ENCODE measurements around the gene MPV17.

GRCh38 chr2:27308359-27308881 is 14.5 kb downstream of the MPV17 start, which contains the start of gene UCN:
- TF ChIP-seq CTCF (IDR thresholded peaks at IDR 0.05): no peak
- no peak for TF ChIP-seq EZH2 (IDR thresholded peaks at IDR 0.05; ENCODE audit: borderline replicate concordance, insufficient read depth, low read depth, low read length, poor library complexity, severe bottlenecking)

Measured in B cell (primary cell).